GM10266 (cell line): ENCODE results near the gene RPL12.

Experiments
- DNase-seq: peaks from one replicate; pipeline ENCODE4 v3.0.0; 2012; ENCODE audit errors: extremely low spot score
- CTCF ChIP-seq: IDR thresholded peaks from 2 replicates; pipeline ENCODE4 v1.5.1; 2012; ENCODE audit warnings: mild to moderate bottlenecking, low read depth; ENCODE audit not compliant: control insufficient read depth, insufficient read depth; ENCODE audit errors: missing control alignments

RPL12 gene

GRCh38 chr9:127495884-127496555, 44.8 kb upstream of the RPL12 start:
- no peak for DNase-seq
- no peak for TF ChIP-seq CTCF

- TF ChIP-seq CTCF = no peak
Observed at GRCh38 chr9:127494304-127494702, 43.1 kb upstream of the RPL12 start.

GRCh38 chr9:127493592-127494303, 42.5 kb upstream of the RPL12 start:
- DNase-seq = no peak
- no peak for TF ChIP-seq CTCF

More at GRCh38 chr9:127494304-127494702, 43.1 kb upstream of the RPL12 start:
- no peak for DNase-seq

GRCh38 chr9:127492616-127493015, 41.4 kb upstream of the RPL12 start:
- DNase-seq = no peak
- no peak for TF ChIP-seq CTCF

DNA sequence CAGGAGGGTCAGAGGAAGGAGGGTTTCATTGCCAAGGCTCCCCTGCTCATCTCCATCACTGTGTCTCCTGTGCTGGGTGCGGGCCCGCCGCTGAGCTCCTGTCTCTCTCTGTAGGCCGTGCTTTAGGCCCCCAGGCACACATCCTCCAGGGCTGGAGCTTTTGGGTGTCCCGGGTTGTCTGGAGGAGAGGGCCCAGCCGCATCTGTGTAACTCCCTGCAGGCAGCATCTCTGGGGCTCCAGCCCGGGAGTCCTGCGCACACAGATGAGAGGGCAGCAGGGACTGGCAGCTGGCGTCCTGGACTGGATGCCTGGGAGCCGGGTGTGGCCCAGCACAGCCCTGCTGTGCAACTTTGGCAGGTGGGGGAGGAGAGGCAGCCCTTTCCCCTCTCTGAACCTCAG, 40.3 kb upstream of the RPL12 start:
- no peak for TF ChIP-seq CTCF
- DNase-seq = no peak

DNA sequence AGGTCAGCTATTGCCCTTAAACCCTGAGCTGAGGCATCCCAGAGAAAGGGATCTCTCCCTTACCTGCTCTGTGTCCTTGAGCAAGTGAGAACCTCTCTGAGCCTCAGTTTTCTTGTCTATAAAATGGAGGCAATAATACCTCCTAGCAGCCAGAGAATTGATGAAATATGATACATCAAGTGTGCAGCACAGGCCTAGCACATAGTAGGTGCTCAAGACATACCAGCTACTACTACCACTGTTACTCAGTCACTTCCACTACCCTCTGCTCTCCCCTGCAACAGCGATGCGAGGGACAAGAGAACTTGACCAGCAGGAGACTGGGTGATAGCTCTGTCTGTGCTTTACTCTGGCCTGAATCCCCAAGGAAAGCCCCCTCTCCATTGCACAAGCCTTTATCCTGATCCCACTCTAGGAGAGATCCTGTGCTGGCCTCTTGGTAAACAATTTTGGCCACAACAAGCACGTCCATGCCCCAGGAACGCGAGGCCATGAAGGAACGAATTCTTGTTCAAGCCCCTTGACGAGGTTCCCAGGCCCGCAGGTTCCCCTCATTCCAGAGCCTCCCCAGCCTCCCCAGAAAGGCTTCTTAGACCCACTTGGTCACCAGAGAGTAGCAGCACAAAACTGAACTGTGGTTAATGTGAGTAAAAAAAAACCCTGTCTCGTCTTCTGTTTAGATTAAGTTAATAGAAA, 39.5 kb upstream of the RPL12 start:
- DNase-seq = no peak
- no peak for TF ChIP-seq CTCF
